Left lung (tissue), 10 donors: ENCODE results near the gene TTLL12. TPM values are rescaled to one million over a fixed set of nuclear protein-coding genes. Genes with fewer than 3 reads are reported as not detected.

ENCODE experiments used
- ATAC-seq: fragments of 200-7000 bp; cut with Tn5 transposase; one replicate; pipeline ENCODE4 v1.9.1; 2020; ENCODE audit warnings: moderate library complexity
- DNase-seq, 4 donors: peaks; one replicate each; pipeline ENCODE4 v3.0.0-alpha.2; 2013 to 2020
- H3K27ac ChIP-seq, 2 donors: fragments of 200-600 bp; sonication (generic) in 1 of 2; one replicate each; pipeline versions ENCODE4 v1.5.0 to v1.8.0; 2020 to 2021
- H3K27me3 ChIP-seq, 2 donors: fragments of 200-600 bp; sonication (generic) in 1 of 2; one replicate each; pipeline versions ENCODE4 v1.5.0 to v1.8.0; 2020 to 2021
- H3K36me3 ChIP-seq, 2 donors: fragments of 200-600 bp; sonication (generic) in 1 of 2; one replicate each; pipeline versions ENCODE4 v1.5.0 to v1.8.0; 2020 to 2021
- H3K4me1 ChIP-seq, 2 donors: fragments of 200-600 bp; one replicate each; pipeline ENCODE4 v1.8.0; 2021
- H3K4me3 ChIP-seq, 2 donors: fragments of 200-600 bp; sonication (generic) in 1 of 2; one replicate each; pipeline versions ENCODE4 v1.5.0 to v1.8.0; 2020 to 2021; ENCODE audit warnings: mild to moderate bottlenecking in 1 of 2
- H3K9me3 ChIP-seq, 2 donors: fragments of 200-600 bp; sonication (generic) in 1 of 2; one replicate each; pipeline versions ENCODE4 v1.5.0 to v1.8.0; 2020 to 2021
- CTCF ChIP-seq, 2 donors: fragments of 200-600 bp; sonication (generic) in 1 of 2; IDR thresholded peaks; one replicate each; pipeline versions ENCODE4 v1.5.0 to v1.8.0; 2021; ENCODE audit warnings: antibody characterized with exemption in 2 of 2
- intact Hi-C, 2 donors: fragments of 100-400 bp; cut with DNase I; formaldehyde crosslinking; loops; one replicate each; pipeline versions ENCODE4 v1.11.2 to v1.14.2; 2022
- polyA plus RNA-seq, 6 donors: library from polyadenylated mRNA; unstranded; fragments of 120-200 nt; gene quantifications; one replicate each; pipeline ENCODE4 v1.2.1, GENCODE V29; 2013; ENCODE audit not compliant: insufficient read length in 6 of 6
- total RNA-seq, 2 donors: library from RNA; stranded (reverse); fragmentation: NEBNext Ultra II Directional; extraction: Animal tissue kit (Norgen Biotek cat#: 25700); gene quantifications; one replicate each; pipeline ENCODE4 v1.2.1, GENCODE V29; 2021
- donor health status: DM: no; HTN: yes; CAD: no.
- donor health status: DM: no; HTN: no; CAD: no.

TTLL12 gene
- total and polyA plus RNA-seq, 8 donors = 18.3 to 42.1 (median 22.0) TPM

- Histone ChIP-seq H3K9me3 (no peaks in the 10 kb centered on the region), H3K27ac (no peak overlapping the region), H3K36me3 (no peaks in the 10 kb centered on the region), H3K4me3 (no peak overlapping the region), H3K27me3 (peaks cover 0 to 6% of the 10 kb centered on the region in 2 donors), H3K4me1 (no peaks in the 10 kb centered on the region)
- ATAC-seq = no peak
- no peak for TF ChIP-seq CTCF (IDR thresholded peaks at IDR 0.05)
- intact Hi-C loops = no loop called here
- DNase-seq = peak in 1 of 4 donors; percentile 46
These were observed 13.6 kb upstream of the TTLL12 start for GRCh38 chr22:43200555-43200954.

- no peaks in the 10 kb centered on the region for H3K36me3 ChIP-seq
- no peaks in the 10 kb centered on the region for H3K4me1 ChIP-seq
- TF ChIP-seq CTCF (IDR thresholded peaks at IDR 0.05) = no peak
- intact Hi-C loops = no loop called here
- no peak for ATAC-seq
- peaks cover 0 to 6% of the 10 kb centered on the region in 2 donors for H3K27me3 ChIP-seq
- no peak overlapping the region for H3K4me3 ChIP-seq
- DNase-seq = peak in 1 of 4 donors; percentile 71
- H3K9me3 ChIP-seq = no peaks in the 10 kb centered on the region
- H3K27ac ChIP-seq = no peak overlapping the region
These were observed 13.1 kb upstream of the TTLL12 start for GRCh38 chr22:43200031-43200430.

- TF ChIP-seq CTCF (IDR thresholded peaks at IDR 0.05) = no peak
- DNase-seq (peak in 1 of 4 donors; percentile 23), ATAC-seq (no peak)
- Histone ChIP-seq H3K27ac (no peak overlapping the region), H3K27me3 (peaks cover 0 to 6% of the 10 kb centered on the region in 2 donors), H3K4me3 (no peak overlapping the region), H3K4me1 (no peaks in the 10 kb centered on the region), H3K9me3 (no peaks in the 10 kb centered on the region), H3K36me3 (no peaks in the 10 kb centered on the region)
- intact Hi-C loops = no loop called here
These were observed 12.6 kb upstream of the TTLL12 start for GRCh38 chr22:43199541-43199940.

- ATAC-seq = no peak
- Histone ChIP-seq H3K9me3 (no peaks in the 10 kb centered on the region), H3K4me1 (no peaks in the 10 kb centered on the region), H3K36me3 (no peaks in the 10 kb centered on the region), H3K27me3 (peaks cover 0 to 6% of the 10 kb centered on the region in 2 donors), H3K27ac (no peak overlapping the region), H3K4me3 (no peak overlapping the region)
- intact Hi-C loops = no loop called here
- no peak for TF ChIP-seq CTCF (IDR thresholded peaks at IDR 0.05)
- DNase-seq = peak in 1 of 4 donors; percentile 28
These were observed 12.0 kb upstream of the TTLL12 start for GRCh38 chr22:43198936-43199335.

- no peak for TF ChIP-seq CTCF (IDR thresholded peaks at IDR 0.05)
- intact Hi-C loops = no loop called here
These were observed 11.2 kb upstream of the TTLL12 start for GRCh38 chr22:43198126-43198525.

More at GRCh38 chr22:43198126-43198525, 11.2 kb upstream of the TTLL12 start:
- Histone ChIP-seq H3K4me3 (no peak overlapping the region), H3K9me3 (no peaks in the 10 kb centered on the region), H3K27me3 (peaks cover 0 to 6% of the 10 kb centered on the region in 2 donors), H3K4me1 (no peaks in the 10 kb centered on the region), H3K27ac (no peak overlapping the region), H3K36me3 (no peaks in the 10 kb centered on the region)
- peak in 1 of 4 donors; percentile 31 for DNase-seq
- no peak for ATAC-seq
